HepG2 (cell line): Measurements from ENCODE around the gene TMEM219. TPM values are rescaled to one million over a fixed set of nuclear protein-coding genes. Genes with fewer than 3 reads are reported as not detected.
A peak's percentile ranks its signal among the peaks of the same experiment; 100 is the strongest.

Experiments
- AHR ChIP-seq: IDR thresholded peaks from 2 replicates; pipeline ENCODE4 v1.6.1; 2018; ENCODE audit warnings: missing genetic modification reagents, missing compliant biosample characterization
- CAMTA2 ChIP-seq: sonication (generic); formaldehyde crosslinking; IDR thresholded peaks from 2 replicates; pipeline ENCODE4 v1.4.0; 2020; ENCODE audit warnings: mild to moderate bottlenecking, missing genetic modification reagents, borderline replicate concordance
- KAT8 ChIP-seq: IDR thresholded peaks from 2 replicates; pipeline ENCODE4 v1.6.1; 2016; ENCODE audit warnings: missing genetic modification reagents, missing compliant biosample characterization
- MAFG ChIP-seq: sonication (generic); formaldehyde crosslinking; IDR thresholded peaks from 2 replicates; pipeline ENCODE4 v1.5.1; 2020; ENCODE audit warnings: mild to moderate bottlenecking, missing genetic modification reagents
- RELA ChIP-seq: sonication (generic); formaldehyde crosslinking; IDR thresholded peaks from 2 replicates; pipeline ENCODE4 v1.4.0; 2020; ENCODE audit warnings: missing genetic modification reagents
- SIN3A ChIP-seq: IDR thresholded peaks from 2 replicates; pipeline ENCODE4 v1.6.1; 2011; ENCODE audit warnings: low read depth, mild to moderate bottlenecking, control low read depth, low read length, borderline replicate concordance
- ZC3H13 ChIP-seq: sonication (generic); formaldehyde crosslinking; IDR thresholded peaks from 2 replicates; pipeline ENCODE4 v1.8.1; 2023; ENCODE audit warnings: mild to moderate bottlenecking, missing genetic modification reagents, moderate library complexity
- polyA plus RNA-seq, 8 experiments: library from polyadenylated mRNA; depleted of rRNA in 3 of 8; stranded (reverse) in 7 of 8; unstranded in 1 of 8; fragments of >200 nt; fragmentation: Illumina TruSeq in 4 of 8; extraction: Trizol in 4 of 8; gene quantifications; 2 replicates each; pipeline versions ENCODE4 v1.2.1 to v1.2.3, GENCODE V29; 2011 to 2016; ENCODE audit warnings: low read depth in 4 of 8, missing spikeins in 1 of 8, mixed read lengths in 1 of 8; ENCODE audit not compliant: insufficient read depth in 1 of 8
- total RNA-seq, 5 experiments: library from RNA; depleted of rRNA; stranded (reverse); fragments of >200 nt; fragmentation: Illumina TruSeq; extraction: Trizol; gene quantifications; 2 replicates each; pipeline ENCODE4 v1.2.3, GENCODE V29; 2016; ENCODE audit warnings: low read depth in 1 of 5
- TF ChIP-seq, protein P1 (sequence below): sonication (generic); formaldehyde crosslinking; IDR thresholded peaks from 2 replicates; pipeline ENCODE4 v1.8.1; 2023; ENCODE audit warnings: missing genetic modification reagents, inconsistent platforms, borderline replicate concordance
- TF ChIP-seq, protein P2 (sequence below): sonication (generic); formaldehyde crosslinking; conservative IDR thresholded peaks from 2 replicates; pipeline ENCODE4 v1.4.0; 2020; ENCODE audit warnings: missing genetic modification reagents
- TF ChIP-seq, protein P3 (sequence below): sonication (generic); formaldehyde crosslinking; IDR thresholded peaks from 2 replicates; pipeline ENCODE4 v1.4.0; 2020; ENCODE audit warnings: missing genetic modification reagents, mild to moderate bottlenecking, borderline replicate concordance
- TF ChIP-seq, protein P4 (sequence below): sonication (generic); formaldehyde crosslinking; IDR thresholded peaks from 2 replicates; pipeline ENCODE4 v1.4.0; 2020; ENCODE audit warnings: missing genetic modification reagents
- TF ChIP-seq, protein P5 (sequence below), 2 experiments: sonication (generic) in 1 of 2; formaldehyde crosslinking in 1 of 2; IDR thresholded peaks; 2 replicates each; pipeline versions ENCODE4 v1.4.0 to v1.6.1; 2018 to 2020; ENCODE audit warnings: missing genetic modification reagents in 2 of 2, borderline replicate concordance in 1 of 2, low read depth in 1 of 2, mild to moderate bottlenecking in 1 of 2, missing biosample characterization in 1 of 2

TMEM219 gene
- total and polyA plus RNA-seq, 2 of the 13 experiments (the other 11 are each of a cell fraction or from before 2014, with no cell fraction given), result 105 to 115 TPM

DNA sequence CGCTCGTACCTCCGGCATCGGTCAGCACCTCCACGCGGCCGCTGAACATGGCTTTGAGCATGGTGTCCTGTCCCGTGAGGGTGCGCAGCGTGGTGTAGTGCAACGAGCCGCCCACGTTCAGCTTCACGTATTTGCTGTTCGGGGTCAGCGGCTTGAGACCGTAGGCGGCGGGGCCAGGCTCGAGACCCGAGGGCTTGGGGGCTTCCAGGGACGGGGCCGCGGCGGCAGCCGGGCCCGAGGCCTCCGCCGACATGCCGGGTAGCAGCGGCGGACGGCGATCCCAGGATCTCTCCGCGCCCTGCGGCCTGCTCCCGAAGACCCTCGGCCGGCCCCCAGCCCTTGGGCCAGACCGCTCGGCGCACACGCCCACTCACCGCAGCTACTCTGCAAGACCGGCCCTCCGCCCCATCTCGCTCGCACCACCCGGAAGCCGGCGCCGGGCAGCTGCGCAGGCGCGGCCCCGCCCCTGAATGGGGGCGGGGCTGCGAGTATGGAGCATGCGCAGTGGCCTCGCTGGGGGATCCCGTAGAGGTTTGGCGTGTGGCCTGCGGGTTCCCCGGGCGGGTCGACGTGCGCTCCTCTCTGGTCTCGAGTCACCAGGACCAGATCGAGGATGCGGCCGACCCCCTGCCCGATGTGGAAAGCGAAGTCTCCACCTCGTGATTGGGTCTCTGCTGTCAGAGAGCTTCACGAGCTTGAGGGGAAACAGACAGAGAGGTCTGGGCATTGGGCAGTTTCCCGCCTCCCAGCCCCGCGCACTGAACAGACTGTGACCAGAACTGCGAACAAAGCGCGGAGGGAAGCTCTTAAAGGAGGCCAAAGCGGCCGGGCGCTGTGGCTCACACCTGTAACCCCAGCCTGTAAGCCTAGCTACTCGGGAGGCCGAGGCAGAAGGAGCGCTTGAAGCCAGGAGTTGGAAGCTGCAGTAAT lies 35.8 kb upstream of the TMEM219 start, which contains the start of gene KCTD13 (continued):
- peak; percentile 91; the same call in 1 of the 2 replicates for TF ChIP-seq SIN3A
- TF ChIP-seq, protein P1, sequence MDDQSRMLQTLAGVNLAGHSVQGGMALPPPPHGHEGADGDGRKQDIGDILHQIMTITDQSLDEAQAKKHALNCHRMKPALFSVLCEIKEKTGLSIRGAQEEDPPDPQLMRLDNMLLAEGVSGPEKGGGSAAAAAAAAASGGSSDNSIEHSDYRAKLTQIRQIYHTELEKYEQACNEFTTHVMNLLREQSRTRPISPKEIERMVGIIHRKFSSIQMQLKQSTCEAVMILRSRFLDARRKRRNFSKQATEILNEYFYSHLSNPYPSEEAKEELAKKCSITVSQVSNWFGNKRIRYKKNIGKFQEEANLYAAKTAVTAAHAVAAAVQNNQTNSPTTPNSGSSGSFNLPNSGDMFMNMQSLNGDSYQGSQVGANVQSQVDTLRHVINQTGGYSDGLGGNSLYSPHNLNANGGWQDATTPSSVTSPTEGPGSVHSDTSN (CRISPR knock-in tag), result peak; percentile 82; the same call in 1 of the 2 replicates
- peak; percentile 67 for TF ChIP-seq ZC3H13 (CRISPR knock-in tag)
- TF ChIP-seq, protein P2, sequence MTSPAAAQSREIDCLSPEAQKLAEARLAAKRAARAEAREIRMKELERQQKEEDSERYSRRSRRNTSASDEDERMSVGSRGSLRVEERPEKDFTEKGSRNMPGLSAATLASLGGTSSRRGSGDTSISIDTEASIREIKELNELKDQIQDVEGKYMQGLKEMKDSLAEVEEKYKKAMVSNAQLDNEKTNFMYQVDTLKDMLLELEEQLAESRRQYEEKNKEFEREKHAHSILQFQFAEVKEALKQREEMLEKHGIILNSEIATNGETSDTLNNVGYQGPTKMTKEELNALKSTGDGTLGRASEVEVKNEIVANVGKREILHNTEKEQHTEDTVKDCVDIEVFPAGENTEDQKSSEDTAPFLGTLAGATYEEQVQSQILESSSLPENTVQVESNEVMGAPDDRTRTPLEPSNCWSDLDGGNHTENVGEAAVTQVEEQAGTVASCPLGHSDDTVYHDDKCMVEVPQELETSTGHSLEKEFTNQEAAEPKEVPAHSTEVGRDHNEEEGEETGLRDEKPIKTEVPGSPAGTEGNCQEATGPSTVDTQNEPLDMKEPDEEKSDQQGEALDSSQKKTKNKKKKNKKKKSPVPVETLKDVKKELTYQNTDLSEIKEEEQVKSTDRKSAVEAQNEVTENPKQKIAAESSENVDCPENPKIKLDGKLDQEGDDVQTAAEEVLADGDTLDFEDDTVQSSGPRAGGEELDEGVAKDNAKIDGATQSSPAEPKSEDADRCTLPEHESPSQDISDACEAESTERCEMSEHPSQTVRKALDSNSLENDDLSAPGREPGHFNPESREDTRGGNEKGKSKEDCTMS (CRISPR knock-in tag), result no peak
- TF ChIP-seq, protein P3, sequence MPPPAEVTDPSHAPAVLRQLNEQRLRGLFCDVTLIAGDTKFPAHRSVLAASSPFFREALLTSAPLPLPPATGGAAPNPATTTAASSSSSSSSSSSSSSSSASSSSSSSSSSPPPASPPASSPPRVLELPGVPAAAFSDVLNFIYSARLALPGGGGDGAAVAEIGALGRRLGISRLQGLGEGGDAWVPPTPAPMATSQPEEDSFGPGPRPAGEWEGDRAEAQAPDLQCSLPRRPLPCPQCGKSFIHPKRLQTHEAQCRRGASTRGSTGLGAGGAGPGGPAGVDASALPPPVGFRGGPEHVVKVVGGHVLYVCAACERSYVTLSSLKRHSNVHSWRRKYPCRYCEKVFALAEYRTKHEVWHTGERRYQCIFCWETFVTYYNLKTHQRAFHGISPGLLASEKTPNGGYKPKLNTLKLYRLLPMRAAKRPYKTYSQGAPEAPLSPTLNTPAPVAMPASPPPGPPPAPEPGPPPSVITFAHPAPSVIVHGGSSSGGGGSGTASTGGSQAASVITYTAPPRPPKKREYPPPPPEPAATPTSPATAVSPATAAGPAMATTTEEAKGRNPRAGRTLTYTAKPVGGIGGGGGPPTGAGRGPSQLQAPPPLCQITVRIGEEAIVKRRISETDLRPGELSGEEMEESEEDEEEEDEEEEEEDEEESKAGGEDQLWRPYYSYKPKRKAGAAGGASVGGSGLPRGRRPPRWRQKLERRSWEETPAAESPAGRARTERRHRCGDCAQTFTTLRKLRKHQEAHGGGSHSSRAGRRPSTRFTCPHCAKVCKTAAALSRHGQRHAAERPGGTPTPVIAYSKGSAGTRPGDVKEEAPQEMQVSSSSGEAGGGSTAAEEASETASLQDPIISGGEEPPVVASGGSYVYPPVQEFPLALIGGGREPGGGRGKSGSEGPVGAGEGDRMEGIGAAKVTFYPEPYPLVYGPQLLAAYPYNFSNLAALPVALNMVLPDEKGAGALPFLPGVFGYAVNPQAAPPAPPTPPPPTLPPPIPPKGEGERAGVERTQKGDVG (CRISPR knock-in tag), result no peak; the same call in 1 of the 2 replicates
- TF ChIP-seq AHR (CRISPR knock-in tag), result peak; percentile 62
- TF ChIP-seq MAFG (CRISPR knock-in tag), result no peak
- TF ChIP-seq, protein P4, sequence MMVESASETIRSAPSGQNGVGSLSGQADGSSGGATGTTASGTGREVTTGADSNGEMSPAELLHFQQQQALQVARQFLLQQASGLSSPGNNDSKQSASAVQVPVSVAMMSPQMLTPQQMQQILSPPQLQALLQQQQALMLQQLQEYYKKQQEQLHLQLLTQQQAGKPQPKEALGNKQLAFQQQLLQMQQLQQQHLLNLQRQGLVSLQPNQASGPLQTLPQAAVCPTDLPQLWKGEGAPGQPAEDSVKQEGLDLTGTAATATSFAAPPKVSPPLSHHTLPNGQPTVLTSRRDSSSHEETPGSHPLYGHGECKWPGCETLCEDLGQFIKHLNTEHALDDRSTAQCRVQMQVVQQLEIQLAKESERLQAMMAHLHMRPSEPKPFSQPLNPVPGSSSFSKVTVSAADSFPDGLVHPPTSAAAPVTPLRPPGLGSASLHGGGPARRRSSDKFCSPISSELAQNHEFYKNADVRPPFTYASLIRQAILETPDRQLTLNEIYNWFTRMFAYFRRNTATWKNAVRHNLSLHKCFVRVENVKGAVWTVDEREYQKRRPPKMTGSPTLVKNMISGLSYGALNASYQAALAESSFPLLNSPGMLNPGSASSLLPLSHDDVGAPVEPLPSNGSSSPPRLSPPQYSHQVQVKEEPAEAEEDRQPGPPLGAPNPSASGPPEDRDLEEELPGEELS (CRISPR knock-in tag), result no peak; the same call in 1 of the 2 replicates
- TF ChIP-seq RELA (CRISPR knock-in tag), result peak; percentile 12; the same call in 1 of the 2 replicates
- TF ChIP-seq, protein P5, sequence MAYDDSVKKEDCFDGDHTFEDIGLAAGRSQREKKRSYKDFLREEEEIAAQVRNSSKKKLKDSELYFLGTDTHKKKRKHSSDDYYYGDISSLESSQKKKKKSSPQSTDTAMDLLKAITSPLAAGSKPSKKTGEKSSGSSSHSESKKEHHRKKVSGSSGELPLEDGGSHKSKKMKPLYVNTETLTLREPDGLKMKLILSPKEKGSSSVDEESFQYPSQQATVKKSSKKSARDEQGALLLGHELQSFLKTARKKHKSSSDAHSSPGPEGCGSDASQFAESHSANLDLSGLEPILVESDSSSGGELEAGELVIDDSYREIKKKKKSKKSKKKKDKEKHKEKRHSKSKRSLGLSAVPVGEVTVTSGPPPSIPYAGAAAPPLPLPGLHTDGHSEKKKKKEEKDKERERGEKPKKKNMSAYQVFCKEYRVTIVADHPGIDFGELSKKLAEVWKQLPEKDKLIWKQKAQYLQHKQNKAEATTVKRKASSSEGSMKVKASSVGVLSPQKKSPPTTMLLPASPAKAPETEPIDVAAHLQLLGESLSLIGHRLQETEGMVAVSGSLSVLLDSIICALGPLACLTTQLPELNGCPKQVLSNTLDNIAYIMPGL (CRISPR knock-in tag; IDR thresholded peaks at IDR 0.05; ENCODE audit: borderline replicate concordance in 1 of 2, low read depth in 1 of 2), result peak; percentile 17 to 76; a peak in 3 of 4 replicates
- TF ChIP-seq CAMTA2 (CRISPR knock-in tag), result peak; percentile 67; the same call in 1 of the 2 replicates
- peak; percentile 91 for TF ChIP-seq KAT8 (CRISPR knock-in tag)
